NCI-H69 (cell line): ENCODE results near the gene HCFC1.
A peak's percentile ranks its signal among the peaks of the same experiment; 100 is the strongest.

Source experiments
- DNase-seq: peaks from one replicate; lab custom pipeline; 2025; lab: John Stamatoyannopoulos, UW

Gene HCFC1

DNA sequence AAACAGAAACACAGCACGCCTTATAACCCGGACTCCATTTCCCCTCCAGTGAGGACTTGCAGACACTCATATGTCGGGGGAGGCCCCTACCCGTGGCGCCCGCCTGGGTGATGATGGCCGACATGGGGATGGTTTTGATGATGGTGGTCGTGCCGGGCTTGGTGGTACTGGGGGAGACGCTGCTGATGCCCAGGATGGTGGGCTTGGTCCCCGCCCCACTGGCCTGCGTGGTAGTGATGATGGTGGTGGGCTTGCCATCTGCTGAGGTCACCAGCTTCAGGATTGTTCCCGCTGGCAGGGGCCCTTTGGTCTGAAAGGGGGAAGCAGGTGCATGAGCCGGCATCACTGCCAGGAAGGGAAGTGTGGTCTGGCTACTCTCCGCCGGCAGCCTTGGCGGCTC, 14.4 kb downstream of the HCFC1 start:
- no peak for DNase-seq

DNA sequence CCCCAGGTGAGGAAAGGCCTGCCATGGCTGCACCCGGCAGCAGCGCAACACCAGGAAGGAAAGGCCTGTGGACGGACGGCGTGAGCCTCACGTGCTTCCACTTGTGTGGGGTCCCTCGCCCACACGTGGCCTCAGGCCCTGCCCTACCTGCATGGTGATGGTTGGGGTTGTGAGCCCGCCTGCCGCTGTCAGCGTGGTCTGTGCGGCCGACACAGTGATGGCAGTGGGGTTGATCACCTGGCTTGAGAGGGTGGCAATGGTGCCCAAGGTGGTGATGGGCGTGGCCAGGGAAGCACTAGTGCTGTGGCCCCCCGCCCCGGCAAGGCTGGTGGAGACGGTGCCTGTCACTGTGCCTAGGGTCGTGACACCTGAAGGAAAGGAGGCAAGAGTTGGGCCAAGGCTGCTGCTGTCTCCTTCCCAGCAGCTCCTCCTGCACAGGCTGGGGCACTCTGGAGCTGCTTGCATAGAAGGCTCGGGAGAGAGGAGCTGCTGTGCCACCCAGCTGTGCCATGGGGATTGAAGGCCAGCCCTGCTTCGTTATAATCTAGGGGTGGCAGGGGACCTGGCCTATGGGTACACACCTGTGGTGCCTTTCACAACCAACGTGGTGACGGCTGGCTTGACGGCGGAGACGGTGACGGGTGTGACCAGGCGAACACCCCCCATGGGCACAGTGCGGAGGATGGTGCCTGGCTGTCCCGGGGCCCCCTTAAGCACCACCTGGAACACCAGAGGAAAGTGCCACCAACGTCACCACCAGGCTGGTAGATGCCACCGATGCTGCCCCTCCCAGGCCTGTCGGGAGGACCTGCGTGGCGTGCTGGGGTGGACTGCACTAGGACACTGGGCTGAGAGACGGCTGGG, 15.3 kb downstream of the HCFC1 start:
- no peak for DNase-seq

GRCh38 chrX:153955228-153955732, 16.3 kb downstream of the HCFC1 start:
- DNase-seq = no peak

- DNase-seq = no peak
Measured at GRCh38 chrX:153954558-153955227, 16.9 kb downstream of the HCFC1 start.

GRCh38 chrX:153953892-153954557, 17.6 kb downstream of the HCFC1 start:
- DNase-seq = no peak

- DNase-seq = peak; percentile 40
Measured at GRCh38 chrX:153953342-153953830, 18.2 kb downstream of the HCFC1 start.

DNA sequence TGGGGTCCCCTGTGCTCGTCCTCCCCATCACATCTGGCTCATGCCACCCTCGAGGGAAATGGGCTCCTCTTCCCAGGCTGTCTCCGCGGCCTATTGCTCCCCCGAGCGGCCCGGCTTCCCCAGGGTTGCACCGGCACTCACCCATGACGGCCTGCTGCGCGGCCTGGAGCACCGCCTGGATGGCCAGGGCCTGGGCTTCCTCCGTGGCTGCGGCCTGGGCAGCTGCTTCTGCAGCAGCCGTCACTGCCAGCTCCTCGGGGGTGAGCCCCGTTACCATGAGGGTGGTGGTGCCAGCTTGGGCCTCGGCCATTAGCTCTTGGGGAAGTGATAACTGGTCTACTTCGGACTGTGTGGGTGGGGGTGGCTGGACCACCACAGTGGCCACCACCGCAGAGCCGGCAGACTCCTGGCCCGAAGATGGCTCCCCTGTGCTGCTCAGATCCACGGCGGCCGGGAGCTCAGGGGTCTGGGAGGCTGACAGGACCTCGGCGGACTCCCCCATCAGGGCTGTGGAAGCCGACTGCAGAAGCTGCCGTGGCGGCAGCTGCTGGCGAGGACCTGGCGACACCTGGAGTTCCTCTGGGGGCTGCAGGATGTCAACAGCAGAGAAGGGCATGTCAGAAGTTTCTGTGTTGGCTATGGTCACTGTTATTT, 19.1 kb downstream of the HCFC1 start:
- no peak for DNase-seq

DNA sequence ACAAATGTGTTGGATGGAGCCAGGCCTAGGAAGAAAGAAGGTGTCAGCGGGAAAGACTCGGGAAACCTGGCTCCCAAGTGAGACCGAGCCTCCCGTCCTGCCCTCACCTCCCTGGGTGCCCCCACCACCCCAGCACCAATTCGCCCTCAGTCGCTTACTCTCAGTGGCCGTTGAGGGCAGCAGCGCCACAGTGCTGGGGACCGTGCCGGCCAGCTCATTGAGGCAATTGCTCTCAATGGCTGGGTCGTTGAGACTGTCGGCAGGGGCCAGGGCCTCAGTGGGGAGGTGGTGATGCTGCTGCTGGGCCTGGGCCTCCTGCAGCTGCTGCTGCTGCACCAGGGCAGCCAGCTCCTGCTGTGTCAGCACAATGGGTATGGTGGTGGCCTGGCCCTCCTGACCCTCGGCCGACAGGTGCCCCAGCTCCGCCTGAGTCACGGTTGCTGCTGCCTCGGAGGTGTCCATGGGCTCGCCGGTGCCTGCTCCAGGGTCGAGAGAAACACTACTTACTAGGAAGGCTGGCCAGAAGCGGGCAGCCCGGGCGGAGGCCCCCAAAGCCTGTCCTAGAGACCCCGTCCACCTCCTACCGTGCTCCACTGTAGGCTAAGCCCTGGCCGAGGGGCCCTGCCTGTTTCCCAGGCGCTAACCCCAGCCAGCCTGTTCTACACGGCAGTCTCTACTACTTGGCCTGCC, 19.8 kb downstream of the HCFC1 start:
- DNase-seq = no peak

- no peak for DNase-seq
Measured at GRCh38 chrX:153950127-153950526, 21.5 kb downstream of the HCFC1 start.

DNA sequence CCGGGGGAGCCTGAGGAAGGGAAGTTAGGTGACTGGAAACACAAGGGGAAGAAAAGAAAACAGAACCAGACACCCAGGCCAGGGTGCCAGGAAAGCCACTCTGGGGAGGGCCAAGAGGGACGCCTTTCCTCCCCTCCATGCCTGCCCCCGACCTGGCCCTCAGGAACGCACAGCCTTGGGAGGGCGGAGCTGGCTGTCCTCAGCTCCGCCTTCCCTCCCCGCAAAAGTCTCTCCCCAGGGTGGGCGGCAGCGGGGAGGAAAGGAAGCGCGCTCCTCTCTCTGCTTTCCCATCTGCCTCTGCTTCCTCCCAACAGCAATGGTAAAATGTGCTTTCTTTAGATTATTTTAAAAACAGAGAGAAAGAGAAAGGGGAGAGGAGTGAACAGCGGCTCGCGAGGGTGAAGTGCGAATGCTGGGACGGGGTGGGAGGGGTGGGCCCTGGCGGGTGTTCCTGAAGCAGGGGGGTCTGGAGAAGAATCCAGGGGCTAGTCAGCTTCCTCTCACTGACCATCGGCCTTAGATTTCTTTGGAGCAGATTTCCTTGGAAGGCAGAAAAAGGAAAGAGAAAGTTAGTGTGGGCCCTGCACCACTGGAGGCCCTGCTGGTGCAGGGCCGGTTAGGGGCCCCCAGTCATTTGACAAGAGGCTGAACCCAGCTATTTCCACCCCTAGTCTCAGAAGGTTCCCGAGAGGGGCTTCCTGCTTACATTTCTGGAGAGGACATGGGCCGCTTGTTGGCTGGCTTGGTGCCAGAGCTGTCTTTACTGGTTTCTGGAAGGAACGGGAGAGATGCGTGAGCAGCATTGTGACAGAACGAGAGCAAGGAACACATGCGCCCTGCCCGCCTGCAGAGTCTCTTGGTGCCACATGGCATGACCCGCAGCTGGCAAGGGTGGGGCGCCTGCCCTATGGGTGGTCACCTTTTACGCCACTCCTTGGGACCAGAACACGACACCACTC, 22.5 kb downstream of the HCFC1 start:
- no peak for DNase-seq

DNA sequence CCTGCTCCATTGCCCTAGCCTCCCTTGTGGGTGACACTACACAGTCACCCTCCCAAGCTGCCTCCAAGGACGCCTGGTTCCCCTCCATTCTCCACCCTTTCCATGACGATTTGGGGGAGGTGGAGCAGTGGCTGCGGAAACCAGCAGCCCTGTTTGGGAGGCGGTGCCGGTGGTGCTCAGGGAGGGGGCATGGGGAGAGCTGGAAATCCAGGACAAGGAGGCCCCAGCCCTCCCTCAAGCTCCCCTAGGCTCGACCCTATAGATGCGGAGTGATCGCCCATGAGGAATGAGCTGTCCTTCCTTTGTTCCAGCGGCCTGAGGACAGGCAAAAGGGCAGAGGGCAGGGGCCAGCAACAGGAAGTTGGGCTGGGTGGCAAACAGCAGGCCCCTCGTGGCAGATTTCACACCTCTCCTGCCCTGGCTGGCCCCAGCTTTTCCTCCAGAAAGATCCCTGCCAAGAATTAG, 23.6 kb downstream of the HCFC1 start:
- DNase-seq = no peak

- DNase-seq = peak; percentile 79
Measured at GRCh38 chrX:153947009-153947769, 24.4 kb downstream of the HCFC1 start.

GRCh38 chrX:153945956-153946943, 25.4 kb downstream of the HCFC1 start:
- DNase-seq = no peak

DNA sequence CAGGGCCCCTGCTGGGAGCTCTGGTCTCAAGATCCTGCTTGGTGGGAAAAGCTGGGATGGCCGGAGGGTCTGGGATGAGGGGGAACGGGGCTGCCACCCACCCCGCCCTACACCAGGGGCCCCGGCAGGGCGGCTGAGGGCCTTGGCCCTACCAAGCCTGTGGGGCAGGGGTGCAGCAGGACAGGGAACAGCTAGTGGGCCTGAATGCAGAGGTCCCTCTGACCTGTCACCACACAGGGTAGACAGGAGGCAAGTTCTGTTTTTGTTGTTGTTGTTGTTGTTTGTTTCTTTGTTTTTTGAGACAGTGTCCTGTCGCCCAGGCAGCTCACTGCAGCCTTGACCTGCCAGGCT, 26.8 kb downstream of the HCFC1 start:
- DNase-seq = no peak

DNA sequence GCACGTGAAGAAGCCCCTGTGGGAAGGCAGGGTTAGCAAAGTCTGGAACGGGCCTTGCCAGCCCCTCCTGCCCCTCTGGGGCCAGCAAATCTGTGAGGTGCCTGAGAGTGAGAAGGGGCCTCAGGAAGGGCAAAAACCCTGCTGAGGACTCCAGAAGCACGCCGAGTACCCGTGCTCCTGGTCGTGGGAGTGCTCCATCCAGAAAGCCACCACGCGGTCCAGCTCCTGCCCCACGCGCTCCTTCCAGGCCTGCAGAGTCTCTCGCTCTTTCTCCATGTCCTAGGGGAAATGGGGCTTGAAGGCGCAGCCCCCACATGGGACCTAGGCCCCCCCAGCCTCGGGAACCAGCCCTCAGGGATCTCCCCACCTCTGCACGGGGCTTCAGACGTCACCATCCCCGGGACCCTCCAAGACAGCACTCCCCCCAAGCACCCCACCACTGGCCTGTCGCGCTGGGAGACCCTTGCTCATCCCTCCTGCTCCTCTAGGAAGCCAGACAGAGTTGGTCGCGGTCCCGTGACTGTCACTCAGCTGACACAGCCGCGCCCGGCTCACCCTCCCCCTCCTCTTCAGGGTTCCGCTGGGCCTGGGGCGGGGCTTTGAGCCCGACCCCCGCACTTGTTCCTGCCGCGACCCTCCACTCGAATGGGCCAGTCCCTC, 27.3 kb downstream of the HCFC1 start, which contains the start of gene RENBP:
RENBP (minus strand) TSS at position 504 of the 660 bp plus-strand sequence; CDS start at position 471, 33 bp downstream.
- peak; percentile 21 for DNase-seq

DNA sequence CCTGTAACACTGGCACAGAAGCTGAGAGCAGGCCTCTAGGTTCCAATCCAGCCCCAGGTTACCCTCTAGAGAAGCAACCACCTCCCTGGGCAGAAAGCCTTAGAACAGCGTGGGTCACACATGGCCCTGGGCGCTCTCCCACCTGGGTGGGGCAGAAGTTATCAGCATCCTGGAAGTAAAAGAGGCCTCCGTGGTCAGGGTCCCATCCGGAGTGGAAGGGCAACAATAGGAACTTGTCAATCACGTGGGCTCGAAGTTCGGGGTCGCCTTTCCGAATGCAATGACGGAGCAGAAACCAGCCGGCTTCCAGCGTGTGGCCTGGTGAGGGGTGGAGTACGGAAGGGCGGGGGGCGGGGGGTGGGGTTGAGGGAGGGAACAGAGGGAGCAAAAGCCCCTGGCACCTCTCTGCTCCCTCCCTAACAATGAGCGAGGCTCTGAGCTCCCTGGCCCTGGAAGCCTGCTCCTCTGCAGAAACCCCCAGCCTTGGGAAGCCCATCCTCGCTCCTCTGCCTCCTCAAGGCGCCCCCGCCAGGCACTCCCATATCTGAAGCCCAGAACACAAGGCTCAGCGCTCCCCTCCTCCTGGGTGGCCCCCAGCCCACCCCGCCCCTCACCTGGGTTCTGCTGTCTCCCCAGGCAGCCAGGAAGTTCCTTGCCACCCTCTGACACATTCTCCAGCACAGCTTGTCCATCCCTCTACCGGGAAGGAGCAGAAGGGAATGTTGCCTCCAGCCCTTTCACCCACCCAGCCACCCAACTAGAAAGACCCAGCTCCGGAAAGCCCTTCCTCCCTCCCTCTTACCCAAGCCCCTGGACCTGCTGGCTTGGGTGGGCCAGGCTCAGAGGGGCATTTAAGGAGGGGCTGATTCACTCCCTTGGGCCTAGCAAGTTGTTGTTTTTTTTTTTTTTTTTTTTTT, 30.0 kb downstream of the HCFC1 start:
- DNase-seq = no peak
